Vagina (tissue), 2 donors: ENCODE results near the gene HOXC12. TPM values are rescaled to one million over a fixed set of nuclear protein-coding genes. Genes with fewer than 3 reads are reported as not detected.

Experiments
- DNase-seq, 2 donors: peaks; one replicate each; pipeline ENCODE4 v3.0.0-alpha.2; 2017; ENCODE audit errors: extremely low spot score in 2 of 2
- H3K27ac ChIP-seq: fragments of 200-600 bp; sonication (generic); one replicate; pipeline ENCODE4 v1.5.1; 2019
- H3K27me3 ChIP-seq: fragments of 200-600 bp; sonication (generic); one replicate; pipeline ENCODE4 v1.5.1; 2019
- H3K36me3 ChIP-seq, 2 donors: fragments of 200-600 bp; sonication (generic); one replicate each; pipeline ENCODE4 v1.5.1; 2017 to 2019
- H3K4me1 ChIP-seq: fragments of 200-600 bp; sonication (generic); one replicate; pipeline ENCODE4 v1.5.1; 2019
- H3K4me3 ChIP-seq, 2 donors: fragments of 200-600 bp; sonication (generic); 1 replicate in 1 of 2; 2 replicates in 1 of 2; pipeline ENCODE4 v1.5.1; 2016 to 2019
- H3K9me3 ChIP-seq: fragments of 200-600 bp; sonication (generic); one replicate; pipeline ENCODE4 v1.5.1; 2019
- CTCF ChIP-seq, 3 experiments: fragments of 450-650 bp in 2 of 3; fragments of 200-600 bp in 1 of 3; sonication (generic) in 1 of 3; IDR thresholded peaks; one replicate each; pipeline ENCODE4 v1.5.1; 2017 to 2019; ENCODE audit warnings: antibody characterized with exemption in 3 of 3, mild to moderate bottlenecking in 2 of 3, moderate library complexity in 2 of 3
- POLR2A ChIP-seq, 2 donors: fragments of 450-650 bp; IDR thresholded peaks; one replicate each; pipeline ENCODE4 v1.6.1; 2017; ENCODE audit warnings: antibody characterized with exemption in 2 of 2, mild to moderate bottlenecking in 2 of 2, moderate library complexity in 2 of 2
- POLR2AphosphoS5 ChIP-seq, 2 donors: sonication (generic); formaldehyde crosslinking; IDR thresholded peaks; one replicate each; pipeline ENCODE4 v1.9.0; 2017; ENCODE audit warnings: antibody characterized with exemption in 2 of 2, mild to moderate bottlenecking in 2 of 2, low read depth in 1 of 2; ENCODE audit not compliant: insufficient read depth in 1 of 2
- intact Hi-C: fragments of 100-400 bp; cut with DNase I; formaldehyde crosslinking; loops from one replicate; pipeline ENCODE4 v1.15.1; 2023
- total RNA-seq: library from RNA; depleted of rRNA; stranded (reverse); fragments of >200 nt; gene quantifications from one replicate; pipeline ENCODE4 v1.2.3, GENCODE V29; 2016

HOXC12 gene
- total RNA-seq, 1 donor from 2014 or later: not detected

- Histone ChIP-seq H3K27ac (no peak overlapping the region), H3K4me1 (peaks cover 39% of the 10 kb centered on the region), H3K4me3 (peak overlapping the region; percentile 43 to 51), H3K27me3 (peaks cover 61% of the 10 kb centered on the region), H3K36me3 (no peaks in the 10 kb centered on the region), H3K9me3 (no peaks in the 10 kb centered on the region)
- no peak for DNase-seq
- intact Hi-C loops: no loop called here
- TF ChIP-seq CTCF (IDR thresholded peaks at IDR 0.05) (no peak), POLR2A (IDR thresholded peaks at IDR 0.05) (no peak), POLR2AphosphoS5 (IDR thresholded peaks at IDR 0.05; ENCODE audit: insufficient read depth in 1 of 2, low read depth in 1 of 2) (no peak)
These were observed 41.8 kb downstream of the HOXC12 start for GRCh38 chr12:53996240-53997203.

GRCh38 chr12:53997204-53998109, 42.8 kb downstream of the HOXC12 start:
- no peaks in the 10 kb centered on the region for H3K36me3 ChIP-seq
- peaks cover 39% of the 10 kb centered on the region for H3K4me1 ChIP-seq
- no peak overlapping the region for H3K4me3 ChIP-seq
- H3K9me3 ChIP-seq: no peaks in the 10 kb centered on the region
- H3K27me3 ChIP-seq: peaks cover 63% of the 10 kb centered on the region
- intact Hi-C loops: no loop called here
- TF ChIP-seq CTCF (IDR thresholded peaks at IDR 0.05): no peak
- no peak for TF ChIP-seq POLR2AphosphoS5 (IDR thresholded peaks at IDR 0.05; ENCODE audit: insufficient read depth in 1 of 2, low read depth in 1 of 2)
- no peak for TF ChIP-seq POLR2A (IDR thresholded peaks at IDR 0.05)
- H3K27ac ChIP-seq: no peak overlapping the region
- DNase-seq: no peak

- Histone ChIP-seq H3K27me3 (peaks cover 57% of the 10 kb centered on the region), H3K36me3 (no peaks in the 10 kb centered on the region), H3K4me1 (peaks cover 39% of the 10 kb centered on the region), H3K9me3 (no peaks in the 10 kb centered on the region), H3K4me3 (no peak overlapping the region), H3K27ac (no peak overlapping the region)
- TF ChIP-seq CTCF (IDR thresholded peaks at IDR 0.05) (no peak), POLR2AphosphoS5 (IDR thresholded peaks at IDR 0.05; ENCODE audit: insufficient read depth in 1 of 2, low read depth in 1 of 2) (no peak), POLR2A (IDR thresholded peaks at IDR 0.05) (no peak)
- intact Hi-C loops: no loop called here
- DNase-seq: no peak
These were observed 43.6 kb downstream of the HOXC12 start for GRCh38 chr12:53998110-53998899.

GRCh38 chr12:53998900-53999236, 44.2 kb downstream of the HOXC12 start:
- Histone ChIP-seq H3K27ac (no peak overlapping the region), H3K36me3 (no peaks in the 10 kb centered on the region), H3K27me3 (peaks cover 51% of the 10 kb centered on the region), H3K4me3 (no peak overlapping the region), H3K4me1 (peaks cover 39% of the 10 kb centered on the region), H3K9me3 (no peaks in the 10 kb centered on the region)
- intact Hi-C loops: no loop called here
- TF ChIP-seq CTCF (IDR thresholded peaks at IDR 0.05) (no peak), POLR2AphosphoS5 (IDR thresholded peaks at IDR 0.05; ENCODE audit: insufficient read depth in 1 of 2, low read depth in 1 of 2) (no peak), POLR2A (IDR thresholded peaks at IDR 0.05) (no peak)
- DNase-seq: no peak
